WERI-Rb-1 (cell line): ENCODE data around the gene SHB.
A peak's percentile ranks its signal among the peaks of the same experiment; 100 is the strongest.

Experiments
- DNase-seq: peaks from one replicate; pipeline ENCODE4 v3.0.0-alpha.2; 2020
- H3K27ac ChIP-seq: fragments of 250-450 bp; sonication (Bioruptor Pico); 2 replicates; pipeline ENCODE4 v1.5.1; 2020; ENCODE audit warnings: mild to moderate bottlenecking, moderate library complexity
- H3K27me3 ChIP-seq: fragments of 250-450 bp; sonication (Bioruptor Pico); 2 replicates; pipeline ENCODE4 v1.5.1; 2021; ENCODE audit warnings: mild to moderate bottlenecking, low read depth, moderate library complexity; ENCODE audit not compliant: insufficient read depth, severe bottlenecking
- H3K36me3 ChIP-seq: fragments of 250-450 bp; sonication (Bioruptor Pico); 2 replicates; pipeline ENCODE4 v1.5.1; 2020; ENCODE audit warnings: mild to moderate bottlenecking, moderate library complexity
- H3K4me3 ChIP-seq: 2 replicates; pipeline ENCODE4 v1.5.1; 2011; ENCODE audit warnings: low read depth, mild to moderate bottlenecking, control low read depth, low read length
- H3K9me3 ChIP-seq: fragments of 250-450 bp; sonication (Bioruptor Pico); 2 replicates; pipeline ENCODE4 v1.5.1; 2021; ENCODE audit warnings: mild to moderate bottlenecking, moderate library complexity; ENCODE audit not compliant: severe bottlenecking
- CTCF ChIP-seq: IDR thresholded peaks from 2 replicates; pipeline ENCODE4 v1.5.1; 2011; ENCODE audit warnings: low read depth, mild to moderate bottlenecking, control low read depth, inconsistent platforms, low read length

Gene SHB

GRCh38 chr9:38027714-38028113 is 41.3 kb downstream of the SHB start:
- no peak overlapping the region for H3K27ac ChIP-seq
- H3K36me3 ChIP-seq = peaks cover 5% of the 10 kb centered on the region
- no peaks in the 10 kb centered on the region for H3K27me3 ChIP-seq
- no peak for DNase-seq
- H3K4me3 ChIP-seq = no peak overlapping the region
- TF ChIP-seq CTCF = no peak
- H3K9me3 ChIP-seq = no peaks in the 10 kb centered on the region

GRCh38 chr9:38026840-38027527 is 42.0 kb downstream of the SHB start:
- Histone ChIP-seq H3K36me3 (peaks cover 12% of the 10 kb centered on the region), H3K27me3 (no peaks in the 10 kb centered on the region), H3K27ac (no peak overlapping the region)

GRCh38 chr9:38026021-38026809 is 42.8 kb downstream of the SHB start:
- H3K9me3 ChIP-seq = no peaks in the 10 kb centered on the region
- DNase-seq = no peak
- H3K27ac ChIP-seq = no peak overlapping the region
- no peak for TF ChIP-seq CTCF
- H3K36me3 ChIP-seq = peaks cover 16% of the 10 kb centered on the region
- H3K4me3 ChIP-seq = no peak overlapping the region
- no peaks in the 10 kb centered on the region for H3K27me3 ChIP-seq

More at GRCh38 chr9:38026840-38027527, 42.0 kb downstream of the SHB start:
- H3K4me3 ChIP-seq = no peak overlapping the region
- TF ChIP-seq CTCF = no peak
- DNase-seq = no peak
- H3K9me3 ChIP-seq = no peaks in the 10 kb centered on the region

- TF ChIP-seq CTCF = peak; percentile 18; the same call in 1 of the 2 replicates
- no peak for DNase-seq
- H3K9me3 ChIP-seq = no peaks in the 10 kb centered on the region
- no peaks in the 10 kb centered on the region for H3K27me3 ChIP-seq
- no peak overlapping the region for H3K27ac ChIP-seq
- peaks cover 16% of the 10 kb centered on the region for H3K36me3 ChIP-seq
- no peak overlapping the region for H3K4me3 ChIP-seq
Observed at GRCh38 chr9:38025166-38025565, 43.9 kb downstream of the SHB start.

GRCh38 chr9:38024036-38024681 is 44.9 kb downstream of the SHB start:
- no peaks in the 10 kb centered on the region for H3K9me3 ChIP-seq
- DNase-seq = no peak
- no peaks in the 10 kb centered on the region for H3K27me3 ChIP-seq
- H3K27ac ChIP-seq = no peak overlapping the region
- peaks cover 16% of the 10 kb centered on the region for H3K36me3 ChIP-seq
- H3K4me3 ChIP-seq = no peak overlapping the region
- TF ChIP-seq CTCF = no peak
